ENCODE results near the gene AHNAK. TPM values are rescaled to one million over a fixed set of nuclear protein-coding genes. Genes with fewer than 3 reads are reported as not detected.
"Not testable (repeated sequence)": the region's sequence is repeated elsewhere in the genome, so short reads cannot be mapped to it uniquely, and the experiment has no call there.

Gene AHNAK
- total and polyA plus RNA-seq, 2 donors (not counting 3 experiments of a cell fraction or from before 2014, with no cell fraction given) = 35.2 to 436 TPM

GRCh38 chr11:62552485-62553079 is 6.0 kb upstream of the AHNAK start:
- peaks cover 3% of the 10 kb centered on the region for H3K79me2 ChIP-seq (ENCODE audit: control insufficient read depth, insufficient read depth, low read length)
- FAIRE-seq = peak; percentile 43
- POLR2A ChIA-PET = interaction anchor here (0.8 to 2.3 kb wide), 8 partner anchors 8 to 289 kb away, joined by 3 to 10 read pairs (median 6); partner anchors contain the start of genes C11orf98, CSKMT, EEF1G and TUT1
- dilution Hi-C loops (cut with MboI; ENCODE audit: extremely low pct_ligation_motif_present, low sequenced_read_pairs) = no loop called here
- H3K9me1 ChIP-seq (replicated peaks; ENCODE audit: control insufficient read depth, extremely low read depth, insufficient read depth, low read length) = no peaks in the 10 kb centered on the region
- no peaks in the 10 kb centered on the region for H3K27me3 ChIP-seq (ENCODE audit: control insufficient read depth in 2 of 2, insufficient read depth in 2 of 2, low read length in 2 of 2)
- H2AFZ ChIP-seq (ENCODE audit: low read depth, low read length) = peak overlapping the region; percentile 17
- no peaks in the 10 kb centered on the region for H3K9me3 ChIP-seq (replicated peaks; ENCODE audit: control insufficient read depth, insufficient read depth, low read length)
- DNase-seq (ENCODE audit: low read depth, low spot score) = no peak
- peak overlapping the region; percentile 91 for H3K27ac ChIP-seq (ENCODE audit: insufficient read depth, low read depth, low read length)
- peak overlapping the region in 2 of 3 experiments; percentile 4 to 5 for H3K4me3 ChIP-seq (replicated peaks in 1 of 3; ENCODE audit: insufficient read depth in 1 of 3, low read depth in 1 of 3, low read length in 3 of 3)
- CTCF ChIA-PET = interaction anchor here (1.0 to 15.7 kb wide), 8 partner anchors 9 to 158 kb away, joined by 3 to 376 read pairs (median 6); partner anchors contain the start of genes AHNAK, EEF1G and TUT1
- H3K36me3 ChIP-seq (ENCODE audit: control insufficient read depth in 2 of 2, extremely low read depth in 1 of 2, insufficient read depth in 2 of 2, low read length in 2 of 2) = no peaks in the 10 kb centered on the region
- intact Hi-C loops (cut with micrococcal nuclease) = loop anchor here (1.0 to 5.0 kb wide), 2 partner anchors 7 to 290 kb away; no protein-coding TSS in a partner anchor
- no peak for TF ChIP-seq FOS (IDR thresholded peaks at IDR 0.05; ENCODE audit: borderline replicate concordance, insufficient read depth, low read length)
- TF ChIP-seq GATA2 (IDR thresholded peaks at IDR 0.05; ENCODE audit: insufficient read depth, insufficient read length, low read depth, low read length) = no peak
- no peak for TF ChIP-seq EZH2 (IDR thresholded peaks at IDR 0.05; ENCODE audit: borderline replicate concordance, low read depth, low read length, severe bottlenecking)
- TF ChIP-seq MAX (IDR thresholded peaks at IDR 0.05; ENCODE audit: insufficient read depth, insufficient read length) = no peak
- TF ChIP-seq CTCF (IDR thresholded peaks at IDR 0.05; ENCODE audit: extremely low read depth in 1 of 2, insufficient read depth in 1 of 2, low read depth in 1 of 2, low read length in 2 of 2) = no peak
- no peak for TF ChIP-seq JUN (IDR thresholded peaks at IDR 0.05; ENCODE audit: borderline replicate concordance, insufficient read depth, insufficient read length, low read depth)
- TF ChIP-seq MYC (IDR thresholded peaks at IDR 0.05; ENCODE audit: low read depth, low read length) = no peak
- no peaks in the 10 kb centered on the region for H4K20me1 ChIP-seq (replicated peaks; ENCODE audit: control insufficient read depth, extremely low read depth, insufficient read depth, low read length)
- H3K4me1 ChIP-seq (ENCODE audit: control insufficient read depth, extremely low read depth, insufficient read depth, low read length) = peaks cover 77% of the 10 kb centered on the region
- H3K9ac ChIP-seq (replicated peaks; ENCODE audit: extremely low read depth, insufficient read depth, low read length) = peak overlapping the region; percentile 80
- no TSS peak for BruUV-seq (replicated peaks)
- peak overlapping the region; percentile 59 for H3K4me2 ChIP-seq (ENCODE audit: insufficient read depth, low read length)

- DNase-seq (ENCODE audit: low read depth, low spot score); H3K36me3 ChIP-seq (ENCODE audit: control insufficient read depth in 2 of 2, extremely low read depth in 1 of 2, insufficient read depth in 2 of 2, low read length in 2 of 2); H4K20me1 ChIP-seq (replicated peaks; ENCODE audit: control insufficient read depth, extremely low read depth, insufficient read depth, low read length); dilution Hi-C loops (cut with MboI; ENCODE audit: extremely low pct_ligation_motif_present, low sequenced_read_pairs); H3K9me3 ChIP-seq (replicated peaks; ENCODE audit: control insufficient read depth, insufficient read depth, low read length); H3K9ac ChIP-seq (replicated peaks; ENCODE audit: extremely low read depth, insufficient read depth, low read length); POLR2A ChIA-PET; H3K9me1 ChIP-seq (replicated peaks; ENCODE audit: control insufficient read depth, extremely low read depth, insufficient read depth, low read length); H3K27me3 ChIP-seq (ENCODE audit: control insufficient read depth in 2 of 2, insufficient read depth in 2 of 2, low read length in 2 of 2); BruUV-seq (replicated peaks); H3K27ac ChIP-seq (ENCODE audit: insufficient read depth, low read depth, low read length); H3K4me3 ChIP-seq (replicated peaks in 1 of 3; ENCODE audit: insufficient read depth in 1 of 3, low read depth in 1 of 3, low read length in 3 of 3); H3K4me2 ChIP-seq (ENCODE audit: insufficient read depth, low read length); FAIRE-seq; H2AFZ ChIP-seq (ENCODE audit: low read depth, low read length): not testable (repeated sequence)
- Histone ChIP-seq H3K79me2 (ENCODE audit: control insufficient read depth, insufficient read depth, low read length) (peaks cover 13% of the 10 kb centered on the region), H3K4me1 (ENCODE audit: control insufficient read depth, extremely low read depth, insufficient read depth, low read length) (peaks cover 63% of the 10 kb centered on the region)
- CTCF ChIA-PET = interaction anchor here (1.2 to 15.7 kb wide), 3 partner anchors 7 to 156 kb away, joined by 5 to 376 read pairs (median 7); partner anchors contain the start of gene AHNAK
- intact Hi-C loops (cut with micrococcal nuclease) = loop anchor here (5.0 kb wide), 1 partner anchor 292 kb away; no protein-coding TSS in a partner anchor
These were observed 3.9 kb upstream of the AHNAK start for GRCh38 chr11:62550478-62550877.
